Esophagus muscularis mucosa (tissue), 4 donors: Measurements from ENCODE around the gene SPATA20. TPM values are rescaled to one million over a fixed set of nuclear protein-coding genes. Genes with fewer than 3 reads are reported as not detected.
A peak's percentile ranks its signal among the peaks of the same experiment; 100 is the strongest.

Experiments used
- DNase-seq: peaks from one replicate; pipeline ENCODE4 v3.0.0-alpha.2; 2017; ENCODE audit errors: extremely low spot score
- H3K27ac ChIP-seq, 4 donors: fragments of 200-600 bp; sonication (generic); replicated peaks in 1 of 4; 1 replicate in 3 of 4; 2 replicates in 1 of 4; pipeline ENCODE4 v1.5.1; 2016 to 2019; ENCODE audit warnings: mild to moderate bottlenecking in 1 of 4
- H3K27me3 ChIP-seq, 4 donors: fragments of 200-600 bp; sonication (generic); one replicate each; pipeline versions ENCODE4 v1.5.1 to v1.6.0; 2016 to 2019
- H3K36me3 ChIP-seq, 4 donors: fragments of 200-600 bp; sonication (generic); one replicate each; pipeline ENCODE4 v1.5.1; 2016 to 2019
- H3K4me1 ChIP-seq, 4 donors: fragments of 200-600 bp; sonication (generic); one replicate each; pipeline ENCODE4 v1.5.1; 2016 to 2019
- H3K4me3 ChIP-seq, 4 donors: fragments of 200-600 bp; sonication (generic); 1 replicate in 2 of 4; 2 replicates in 2 of 4; pipeline ENCODE4 v1.5.1; 2016 to 2019; ENCODE audit warnings: mild to moderate bottlenecking in 4 of 4, moderate library complexity in 1 of 4
- H3K9me3 ChIP-seq, 4 donors: fragments of 200-600 bp; sonication (generic); 1 replicate in 3 of 4; 2 replicates in 1 of 4; pipeline ENCODE4 v1.5.1; 2016 to 2019
- EP300 ChIP-seq: sonication (generic); formaldehyde crosslinking; IDR thresholded peaks from one replicate; pipeline ENCODE4 v1.6.1; 2017; ENCODE audit warnings: antibody characterized with exemption
- POLR2A ChIP-seq: fragments of 450-650 bp; IDR thresholded peaks from one replicate; pipeline ENCODE4 v1.6.1; 2017; ENCODE audit warnings: antibody characterized with exemption, moderate library complexity, mild to moderate bottlenecking, low read depth
- POLR2AphosphoS5 ChIP-seq, 2 donors: sonication (generic); formaldehyde crosslinking; IDR thresholded peaks; one replicate each; pipeline ENCODE4 v1.6.1; 2017; ENCODE audit warnings: antibody characterized with exemption in 2 of 2
- WGBS: methylation state at CpG from one replicate; pipeline ENCODE4 v1.1.5; 2018; 5-methylcytosine and 5-hydroxymethylcytosine counted together
- intact Hi-C: fragments of 100-400 bp; cut with DNase I; formaldehyde crosslinking; loops from one replicate; pipeline ENCODE4 v1.15.1; 2023
- total RNA-seq, 4 donors: library from RNA; depleted of rRNA; stranded (reverse); fragments of >200 nt; gene quantifications; one replicate each; pipeline versions ENCODE4 v1.1.0 to v1.2.1, GENCODE V29; 2016
- TF ChIP-seq, protein P1 (sequence below), 3 experiments: fragments of 200-600 bp in 2 of 3; fragments of 450-650 bp in 1 of 3; sonication (generic) in 2 of 3; IDR thresholded peaks; one replicate each; pipeline ENCODE4 v1.5.1; 2017 to 2019; ENCODE audit warnings: antibody characterized with exemption in 3 of 3, mild to moderate bottlenecking in 2 of 3, moderate library complexity in 1 of 3

Gene SPATA20
- total RNA-seq, 4 donors from 2014 or later, result 44.1 to 64.4 (median 54.6) TPM

DNA sequence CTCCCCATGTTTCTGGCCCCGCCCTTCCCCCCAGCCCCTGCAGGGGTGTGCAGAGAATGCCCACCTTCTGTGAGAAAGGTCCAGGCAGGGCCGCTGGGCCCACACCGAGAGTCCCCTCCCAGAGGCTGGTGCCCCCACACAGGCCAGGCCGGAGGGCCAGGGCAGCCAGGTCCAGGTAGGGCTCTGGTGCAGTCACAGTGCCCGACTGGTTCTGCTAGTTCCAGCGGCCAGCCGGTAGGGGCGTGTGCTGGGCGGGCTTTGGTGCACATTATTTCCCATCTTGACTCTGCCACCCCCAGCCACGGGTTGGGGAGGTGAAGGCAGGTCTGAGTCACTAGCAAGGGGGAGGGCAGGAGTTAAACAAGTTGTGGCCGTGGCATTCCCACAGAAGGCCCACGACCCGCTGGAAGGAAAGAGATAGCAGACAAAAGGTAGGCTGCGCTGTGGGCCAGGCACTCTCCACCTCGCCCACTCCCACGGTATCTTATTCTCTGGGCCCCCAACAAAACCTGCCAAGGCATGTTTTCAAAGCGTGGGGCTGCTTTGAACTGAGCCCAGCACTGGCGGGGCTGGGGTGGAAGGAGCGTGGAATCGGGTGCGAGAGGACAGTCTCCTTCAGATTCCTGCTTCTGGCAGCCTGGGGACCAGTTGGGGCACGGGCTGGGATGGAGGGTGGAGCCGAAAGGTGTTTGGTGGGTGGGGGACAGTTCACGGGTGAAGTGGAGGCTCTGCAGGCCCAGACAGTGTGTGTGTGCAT is 12.6 kb upstream of the SPATA20 start:
- H3K4me3 ChIP-seq, result peak overlapping the region in 1 of 4 donors; percentile 9
- H3K4me1 ChIP-seq, result peaks cover 18 to 27% (median 21%) of the 10 kb centered on the region in 4 donors
- H3K9me3 ChIP-seq, result no peaks in the 10 kb centered on the region
- no peak for TF ChIP-seq POLR2A
- TF ChIP-seq EP300, result no peak
- TF ChIP-seq POLR2AphosphoS5 (IDR thresholded peaks at IDR 0.05), result no peak
- TF ChIP-seq, protein P1, sequence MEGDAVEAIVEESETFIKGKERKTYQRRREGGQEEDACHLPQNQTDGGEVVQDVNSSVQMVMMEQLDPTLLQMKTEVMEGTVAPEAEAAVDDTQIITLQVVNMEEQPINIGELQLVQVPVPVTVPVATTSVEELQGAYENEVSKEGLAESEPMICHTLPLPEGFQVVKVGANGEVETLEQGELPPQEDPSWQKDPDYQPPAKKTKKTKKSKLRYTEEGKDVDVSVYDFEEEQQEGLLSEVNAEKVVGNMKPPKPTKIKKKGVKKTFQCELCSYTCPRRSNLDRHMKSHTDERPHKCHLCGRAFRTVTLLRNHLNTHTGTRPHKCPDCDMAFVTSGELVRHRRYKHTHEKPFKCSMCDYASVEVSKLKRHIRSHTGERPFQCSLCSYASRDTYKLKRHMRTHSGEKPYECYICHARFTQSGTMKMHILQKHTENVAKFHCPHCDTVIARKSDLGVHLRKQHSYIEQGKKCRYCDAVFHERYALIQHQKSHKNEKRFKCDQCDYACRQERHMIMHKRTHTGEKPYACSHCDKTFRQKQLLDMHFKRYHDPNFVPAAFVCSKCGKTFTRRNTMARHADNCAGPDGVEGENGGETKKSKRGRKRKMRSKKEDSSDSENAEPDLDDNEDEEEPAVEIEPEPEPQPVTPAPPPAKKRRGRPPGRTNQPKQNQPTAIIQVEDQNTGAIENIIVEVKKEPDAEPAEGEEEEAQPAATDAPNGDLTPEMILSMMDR (IDR thresholded peaks at IDR 0.05), result no peak
- H3K36me3 ChIP-seq, result peaks cover 0 to 17% (median 0%) of the 10 kb centered on the region in 4 donors
- intact Hi-C loops, result no loop called here
- DNase-seq, result no peak
- WGBS, result 68% methylated on average over 17 of the region's 24 CpGs
- peaks cover 0 to 57% (median 29%) of the 10 kb centered on the region in 4 donors for H3K27me3 ChIP-seq
- H3K27ac ChIP-seq, result no peak overlapping the region

DNA sequence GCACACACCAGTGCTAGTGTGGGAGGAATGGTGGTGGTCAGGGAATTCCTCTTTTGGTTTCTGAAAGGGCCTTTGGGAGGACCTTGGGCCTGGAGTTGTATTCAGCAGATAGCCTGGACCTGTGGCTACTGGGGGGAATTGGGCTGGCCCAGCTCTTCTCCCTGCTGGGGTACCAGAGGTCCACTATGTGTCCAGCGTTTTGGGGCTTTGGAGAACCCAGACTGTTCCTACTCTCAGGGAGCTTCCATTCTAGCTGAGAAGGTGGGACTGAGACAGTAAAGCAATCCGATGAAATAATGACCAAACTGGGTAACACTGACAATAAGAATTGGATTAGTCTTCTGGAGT is 12.0 kb upstream of the SPATA20 start:
- Histone ChIP-seq H3K9me3 (no peaks in the 10 kb centered on the region), H3K27me3 (peaks cover 0 to 52% (median 29%) of the 10 kb centered on the region in 4 donors), H3K4me3 (no peak overlapping the region), H3K36me3 (peaks cover 0 to 19% (median 0%) of the 10 kb centered on the region in 4 donors), H3K4me1 (peaks cover 18 to 27% (median 21%) of the 10 kb centered on the region in 4 donors), H3K27ac (no peak overlapping the region)
- TF ChIP-seq, protein P1 (IDR thresholded peaks at IDR 0.05), result no peak
- TF ChIP-seq EP300 (no peak), POLR2AphosphoS5 (IDR thresholded peaks at IDR 0.05) (no peak), POLR2A (no peak)
- 83% methylated on average over 2 of the region's 2 CpGs for WGBS
- no peak for DNase-seq
- intact Hi-C loops, result no loop called here

DNA sequence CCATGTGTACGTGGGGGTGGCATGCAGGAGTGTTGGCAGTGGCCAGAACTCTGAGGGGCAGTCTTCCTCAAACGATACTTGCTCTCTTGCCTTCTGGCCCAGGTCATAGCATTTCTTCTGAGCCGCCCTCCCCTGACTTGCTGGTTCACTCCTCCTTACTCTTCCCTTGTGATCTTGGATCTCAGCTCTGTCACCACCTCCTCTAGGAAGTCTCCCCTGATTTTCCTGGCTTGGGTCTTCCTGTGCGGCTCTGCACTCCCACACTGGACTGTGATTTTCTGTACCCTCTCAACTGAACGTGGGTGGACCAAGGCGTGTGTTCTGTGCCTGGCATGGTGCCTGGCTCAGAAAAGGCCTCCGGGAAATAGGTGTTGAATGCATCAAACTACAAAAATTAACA is 11.6 kb upstream of the SPATA20 start:
- intact Hi-C loops, result no loop called here
- H3K27ac ChIP-seq, result no peak overlapping the region

DNA sequence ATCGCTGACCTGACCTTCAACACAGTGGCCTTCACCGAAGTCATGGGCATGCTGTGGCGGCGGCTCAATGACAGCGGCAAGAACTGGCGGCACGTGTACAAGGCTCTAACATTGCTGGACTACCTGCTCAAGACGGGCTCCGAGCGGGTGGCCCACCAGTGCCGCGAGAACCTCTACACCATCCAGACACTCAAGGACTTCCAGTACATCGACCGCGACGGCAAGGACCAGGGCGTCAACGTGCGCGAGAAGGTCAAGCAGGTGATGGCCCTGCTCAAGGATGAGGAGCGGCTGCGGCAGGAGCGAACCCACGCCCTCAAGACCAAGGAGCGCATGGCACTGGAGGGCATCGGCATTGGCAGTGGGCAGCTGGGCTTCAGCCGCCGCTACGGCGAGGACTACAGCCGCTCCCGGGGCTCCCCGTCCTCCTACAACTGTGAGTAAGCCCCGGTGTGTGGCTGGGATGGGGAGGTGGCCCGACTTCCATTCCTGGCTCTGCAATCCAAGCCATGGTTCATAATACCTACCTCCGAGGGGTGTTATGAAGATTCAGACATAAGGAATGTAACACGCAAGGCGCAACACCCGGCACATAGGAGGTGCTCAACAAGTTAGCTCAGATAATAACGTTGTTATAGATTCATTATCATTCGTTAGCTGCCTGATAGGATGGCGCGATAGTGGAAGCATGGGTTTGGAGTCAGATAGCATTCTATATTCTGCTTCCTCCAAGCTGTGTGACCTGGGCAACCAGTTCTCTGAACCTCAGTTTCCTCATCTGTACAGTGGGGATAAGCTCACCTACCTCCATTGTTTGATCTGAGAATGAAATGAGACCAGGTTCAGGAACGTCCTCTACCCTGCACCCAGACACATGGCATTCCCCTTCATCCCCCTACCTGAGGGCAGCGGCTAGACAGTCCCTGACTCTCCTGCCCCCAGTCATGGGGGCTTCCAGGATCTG is 10.0 kb upstream of the SPATA20 start:
- no peak overlapping the region for H3K27ac ChIP-seq
- H3K4me3 ChIP-seq, result no peak overlapping the region
- H3K36me3 ChIP-seq, result peaks cover 0 to 19% (median 0%) of the 10 kb centered on the region in 4 donors
- TF ChIP-seq EP300, result no peak
- TF ChIP-seq POLR2AphosphoS5 (IDR thresholded peaks at IDR 0.05), result no peak
- TF ChIP-seq, protein P1 (IDR thresholded peaks at IDR 0.05), result no peak
- TF ChIP-seq POLR2A, result no peak
- no peaks in the 10 kb centered on the region for H3K9me3 ChIP-seq
- no peak for DNase-seq
- WGBS, result 94% methylated on average over 17 of the region's 45 CpGs
- peaks cover 0 to 31% (median 19%) of the 10 kb centered on the region in 4 donors for H3K27me3 ChIP-seq
- peaks cover 24 to 38% (median 32%) of the 10 kb centered on the region in 4 donors for H3K4me1 ChIP-seq
- intact Hi-C loops, result no loop called here

More for the DNA sequence above, 11.6 kb upstream of the SPATA20 start:
- DNase-seq, result no peak
- H3K4me1 ChIP-seq, result peaks cover 18 to 27% (median 21%) of the 10 kb centered on the region in 4 donors
- H3K27me3 ChIP-seq, result peaks cover 0 to 47% (median 29%) of the 10 kb centered on the region in 4 donors
- TF ChIP-seq EP300 (no peak), POLR2AphosphoS5 (IDR thresholded peaks at IDR 0.05) (no peak), POLR2A (no peak)
- TF ChIP-seq, protein P1 (IDR thresholded peaks at IDR 0.05), result no peak
- no peaks in the 10 kb centered on the region for H3K9me3 ChIP-seq
- H3K36me3 ChIP-seq, result peaks cover 0 to 19% (median 0%) of the 10 kb centered on the region in 4 donors
- WGBS, result 89% methylated on average over 7 of the region's 7 CpGs
- H3K4me3 ChIP-seq, result no peak overlapping the region
